ENCODE measurements around the gene NDUFAF8.

- TF ChIP-seq, protein P1, sequence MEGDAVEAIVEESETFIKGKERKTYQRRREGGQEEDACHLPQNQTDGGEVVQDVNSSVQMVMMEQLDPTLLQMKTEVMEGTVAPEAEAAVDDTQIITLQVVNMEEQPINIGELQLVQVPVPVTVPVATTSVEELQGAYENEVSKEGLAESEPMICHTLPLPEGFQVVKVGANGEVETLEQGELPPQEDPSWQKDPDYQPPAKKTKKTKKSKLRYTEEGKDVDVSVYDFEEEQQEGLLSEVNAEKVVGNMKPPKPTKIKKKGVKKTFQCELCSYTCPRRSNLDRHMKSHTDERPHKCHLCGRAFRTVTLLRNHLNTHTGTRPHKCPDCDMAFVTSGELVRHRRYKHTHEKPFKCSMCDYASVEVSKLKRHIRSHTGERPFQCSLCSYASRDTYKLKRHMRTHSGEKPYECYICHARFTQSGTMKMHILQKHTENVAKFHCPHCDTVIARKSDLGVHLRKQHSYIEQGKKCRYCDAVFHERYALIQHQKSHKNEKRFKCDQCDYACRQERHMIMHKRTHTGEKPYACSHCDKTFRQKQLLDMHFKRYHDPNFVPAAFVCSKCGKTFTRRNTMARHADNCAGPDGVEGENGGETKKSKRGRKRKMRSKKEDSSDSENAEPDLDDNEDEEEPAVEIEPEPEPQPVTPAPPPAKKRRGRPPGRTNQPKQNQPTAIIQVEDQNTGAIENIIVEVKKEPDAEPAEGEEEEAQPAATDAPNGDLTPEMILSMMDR (IDR thresholded peaks at IDR 0.05) = no peak
- no peak for TF ChIP-seq POLR2A (IDR thresholded peaks at IDR 0.05)
- TF ChIP-seq POLR2AphosphoS5 (IDR thresholded peaks at IDR 0.05) = no peak
These were observed 19.5 kb upstream of the NDUFAF8 start for GRCh38 chr17:81219476-81220180.
